DMS153 treated with DMSO at 0.1 percent for 48 hours (cell line): ENCODE results near the gene SCNM1.
"Not testable (repeated sequence)": the region's sequence is repeated elsewhere in the genome, so short reads cannot be mapped to it uniquely, and the experiment has no call there.

Source experiments
- DNase-seq: peaks from one replicate; lab custom pipeline; 2025; ENCODE audit not compliant: unreplicated experiment; lab: John Stamatoyannopoulos, UW

The SCNM1 gene

GRCh38 chr1:151193304-151193703 is 27.4 kb downstream of the SCNM1 start:
- no peak for DNase-seq

- no peak for DNase-seq
Measured at GRCh38 chr1:151193856-151194255, 27.9 kb downstream of the SCNM1 start.

- DNase-seq: not testable (repeated sequence)
Measured at GRCh38 chr1:151194894-151195594, 29.1 kb downstream of the SCNM1 start.

- peak; percentile 90 for DNase-seq
Measured at GRCh38 chr1:151196292-151196800, 30.4 kb downstream of the SCNM1 start.

- peak; percentile 53 for DNase-seq
Measured at GRCh38 chr1:151197863-151198253, 31.9 kb downstream of the SCNM1 start.

- peak; percentile 99 for DNase-seq
Measured at GRCh38 chr1:151198254-151199127, 32.5 kb downstream of the SCNM1 start, which contains the start of gene PIP5K1A. Gene PIP5K1A (plus strand): TSS chr1:151198552. CDS start chr1:151198997, 445 bp downstream.

GRCh38 chr1:151199873-151200581 is 34.1 kb downstream of the SCNM1 start:
- no peak for DNase-seq

- not testable (repeated sequence) for DNase-seq
Measured at GRCh38 chr1:151205381-151205965, 39.5 kb downstream of the SCNM1 start.

GRCh38 chr1:151210830-151211229 is 44.9 kb downstream of the SCNM1 start:
- DNase-seq: no peak

- no peak for DNase-seq
Measured at GRCh38 chr1:151211972-151212705, 46.2 kb downstream of the SCNM1 start.

- DNase-seq: no peak
Measured at GRCh38 chr1:151213560-151213959, 47.6 kb downstream of the SCNM1 start.
